IPS DF 6.9 (cell line): ENCODE results near the gene GRIA4.

Experiments
- DNase-seq: peaks from one replicate; pipeline ENCODE4 v3.0.0-alpha.2; 2013; ENCODE audit warnings: low read depth, low spot score
- H3K27ac ChIP-seq: one replicate; pipeline ENCODE4 v1.5.1; 2013; ENCODE audit warnings: low read length, control low read depth
- H3K27me3 ChIP-seq: 2 replicates; pipeline ENCODE4 v1.6.1; 2013; ENCODE audit warnings: mild to moderate bottlenecking, low read length; ENCODE audit not compliant: control insufficient read depth, insufficient read depth
- H3K36me3 ChIP-seq: 2 replicates; pipeline ENCODE4 v1.6.1; 2013; ENCODE audit warnings: low read length; ENCODE audit not compliant: control insufficient read depth, insufficient read depth
- H3K4me1 ChIP-seq: 2 replicates; pipeline ENCODE4 v1.6.1; 2013; ENCODE audit warnings: low read length; ENCODE audit not compliant: control insufficient read depth, insufficient read depth
- H3K4me3 ChIP-seq: 2 replicates; pipeline ENCODE4 v1.5.1; 2013; ENCODE audit warnings: mild to moderate bottlenecking, low read length
- H3K9me3 ChIP-seq: 2 replicates; pipeline ENCODE4 v1.6.1; 2013; ENCODE audit warnings: low read length, inconsistent platforms; ENCODE audit not compliant: control insufficient read depth, insufficient read depth
- WGBS: extraction: QIAGEN DNeasy Blood & Tissue Kit; methylation state at CpG from one replicate; pipeline ENCODE4 v1.1.7; 2013; ENCODE audit warnings: mixed read lengths, missing lambda C conversion rate; ENCODE audit not compliant: insufficient read length, insufficient coverage; 5-methylcytosine and 5-hydroxymethylcytosine counted together

The GRIA4 gene

DNA sequence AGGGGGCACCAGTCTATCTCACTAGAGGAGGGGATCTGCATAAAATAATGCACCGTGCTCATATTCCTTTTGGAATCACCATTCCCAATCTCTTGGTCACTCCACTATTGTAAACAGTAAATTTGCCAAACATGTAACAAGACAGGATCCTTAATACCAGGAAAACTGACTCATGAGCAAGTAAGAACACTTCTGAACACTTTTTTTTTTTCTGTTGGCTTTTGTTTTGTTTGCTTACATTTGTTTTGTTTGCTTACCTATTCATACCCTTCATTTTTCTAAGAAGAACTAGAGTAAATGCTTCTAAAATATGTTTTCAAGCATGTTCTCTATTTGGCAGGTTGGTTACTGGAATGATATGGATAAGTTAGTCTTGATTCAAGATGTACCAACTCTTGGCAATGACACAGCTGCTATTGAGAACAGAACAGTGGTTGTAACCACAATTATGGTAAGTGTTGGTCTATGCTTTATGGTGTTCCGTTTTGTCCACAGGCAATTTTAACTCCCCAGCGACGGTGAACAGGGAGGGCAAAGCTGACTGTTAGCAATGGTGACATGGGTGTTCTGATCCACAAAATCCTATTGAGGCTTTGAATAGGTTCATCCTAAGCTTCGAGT lies 300.3 kb downstream of the GRIA4 start:
- H3K9me3 ChIP-seq = no peaks in the 10 kb centered on the region
- no peaks in the 10 kb centered on the region for H3K4me1 ChIP-seq
- H3K27ac ChIP-seq = no peak overlapping the region
- DNase-seq = no peak
- no peaks in the 10 kb centered on the region for H3K36me3 ChIP-seq
- H3K27me3 ChIP-seq = no peaks in the 10 kb centered on the region
- no CpG with 5 or more reads among the region's 5 CpGs for WGBS
- no peak overlapping the region for H3K4me3 ChIP-seq

DNA sequence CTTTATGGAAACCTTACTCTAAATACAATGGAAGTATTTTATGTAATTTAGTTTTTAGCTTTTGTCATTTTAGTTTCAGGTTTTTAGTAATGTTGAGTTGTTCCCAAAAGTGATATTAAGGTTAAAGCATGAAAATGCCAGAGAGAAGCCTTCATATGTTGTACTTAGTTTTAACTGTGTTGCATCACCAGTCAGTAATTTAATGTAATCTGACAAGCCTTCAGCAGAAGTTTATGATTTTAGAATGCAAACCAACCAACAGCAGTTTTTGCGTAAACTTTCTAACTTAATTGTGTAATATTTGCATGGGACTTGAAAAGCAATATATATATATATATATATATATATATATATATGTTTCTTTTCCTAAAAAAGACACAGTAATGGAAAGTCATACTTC lies 301.6 kb downstream of the GRIA4 start:
- no peak for DNase-seq
- no peak overlapping the region for H3K4me3 ChIP-seq
- no CpG with 5 or more reads among the region's 1 CpG for WGBS
- H3K36me3 ChIP-seq = no peaks in the 10 kb centered on the region
- no peaks in the 10 kb centered on the region for H3K27me3 ChIP-seq
- H3K4me1 ChIP-seq = no peaks in the 10 kb centered on the region
- no peaks in the 10 kb centered on the region for H3K9me3 ChIP-seq
- H3K27ac ChIP-seq = no peak overlapping the region

DNA sequence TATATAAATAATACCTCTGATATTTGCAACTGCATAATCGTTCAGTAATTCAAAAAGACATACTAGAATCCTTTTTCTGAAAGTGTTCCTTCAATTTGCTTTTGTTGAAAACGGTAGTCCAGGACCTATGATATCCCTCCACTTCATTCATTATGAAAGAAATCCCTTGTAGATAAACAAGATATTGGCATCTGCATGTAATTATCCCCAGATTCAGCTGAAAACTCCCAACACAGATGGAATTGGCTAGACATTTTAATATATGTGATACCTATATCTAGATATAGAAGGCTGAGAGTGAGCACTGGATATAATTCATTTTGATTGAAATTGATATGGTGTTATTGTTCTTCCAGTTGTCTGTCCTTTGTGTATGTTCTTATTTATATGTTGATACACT lies 302.8 kb downstream of the GRIA4 start:
- H3K27me3 ChIP-seq = no peaks in the 10 kb centered on the region
- no peak overlapping the region for H3K27ac ChIP-seq
- no peaks in the 10 kb centered on the region for H3K9me3 ChIP-seq
- WGBS = no CpG with 5 or more reads among the region's 2 CpGs
- H3K4me1 ChIP-seq = no peaks in the 10 kb centered on the region
- no peaks in the 10 kb centered on the region for H3K36me3 ChIP-seq
- no peak overlapping the region for H3K4me3 ChIP-seq
- no peak for DNase-seq

DNA sequence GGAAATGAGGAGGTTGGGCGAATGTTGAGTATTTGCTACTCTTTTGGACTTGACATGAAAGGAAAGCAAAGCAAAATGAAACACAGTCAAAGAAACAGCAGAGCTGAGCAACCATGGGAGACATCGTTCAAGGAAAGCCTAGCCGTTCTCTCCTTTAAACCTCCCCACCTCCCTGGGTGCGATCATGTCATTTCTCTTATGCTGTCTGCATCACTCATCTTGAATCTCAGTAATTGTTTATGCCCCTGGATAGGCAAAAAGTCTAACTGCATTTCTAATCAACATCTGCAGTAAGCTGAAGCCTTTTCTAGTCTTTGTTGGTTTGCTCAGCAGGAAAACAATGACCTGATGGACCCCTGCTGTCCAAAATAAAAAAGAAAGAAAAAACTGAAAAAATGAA lies 305.1 kb downstream of the GRIA4 start:
- Histone ChIP-seq H3K27me3 (no peaks in the 10 kb centered on the region), H3K4me3 (no peak overlapping the region), H3K36me3 (no peaks in the 10 kb centered on the region), H3K4me1 (no peaks in the 10 kb centered on the region), H3K9me3 (no peaks in the 10 kb centered on the region), H3K27ac (no peak overlapping the region)
- WGBS = no CpG with 5 or more reads among the region's 4 CpGs
- no peak for DNase-seq

DNA sequence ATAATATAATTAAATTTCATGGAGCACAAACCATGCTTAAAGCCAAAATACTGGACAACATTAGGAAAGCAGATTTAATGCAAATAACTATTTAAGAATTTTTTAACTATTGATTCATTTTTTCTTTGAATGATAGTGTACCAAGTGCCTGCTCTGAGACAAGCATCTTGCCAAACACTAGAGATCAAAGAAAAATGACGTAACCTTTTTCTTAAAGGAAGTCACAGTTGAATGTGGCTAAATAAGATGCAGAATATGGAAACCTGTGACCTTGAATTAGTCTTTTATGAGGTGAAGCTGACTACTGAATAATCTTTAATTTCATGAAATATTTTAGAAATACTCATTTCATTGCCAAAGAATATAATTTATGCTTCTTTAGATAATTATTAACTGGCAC lies 308.2 kb downstream of the GRIA4 start:
- no peak for DNase-seq
- Histone ChIP-seq H3K27ac (no peak overlapping the region), H3K36me3 (no peaks in the 10 kb centered on the region; the same call in 1 of the 2 replicates), H3K4me3 (no peak overlapping the region), H3K9me3 (no peaks in the 10 kb centered on the region), H3K4me1 (no peaks in the 10 kb centered on the region), H3K27me3 (no peaks in the 10 kb centered on the region)
- no CpG with 5 or more reads among the region's 1 CpG for WGBS

DNA sequence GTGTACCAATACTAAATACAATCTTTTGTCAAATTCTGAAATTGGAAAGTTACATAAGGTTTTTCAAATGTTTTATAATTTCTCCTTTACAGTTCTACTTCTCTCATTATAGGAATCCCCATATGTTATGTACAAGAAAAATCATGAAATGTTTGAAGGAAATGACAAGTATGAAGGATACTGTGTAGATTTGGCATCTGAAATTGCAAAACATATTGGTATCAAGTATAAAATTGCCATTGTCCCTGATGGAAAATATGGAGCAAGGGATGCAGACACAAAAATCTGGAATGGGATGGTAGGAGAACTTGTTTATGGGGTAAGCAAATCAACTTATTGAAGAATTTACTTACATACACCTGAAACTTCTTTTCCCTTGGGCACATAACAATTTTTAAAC lies 308.7 kb downstream of the GRIA4 start:
- H3K36me3 ChIP-seq = no peaks in the 10 kb centered on the region; the same call in 1 of the 2 replicates
- H3K9me3 ChIP-seq = no peaks in the 10 kb centered on the region
- no peaks in the 10 kb centered on the region for H3K27me3 ChIP-seq
- H3K4me3 ChIP-seq = no peak overlapping the region
- no peaks in the 10 kb centered on the region for H3K4me1 ChIP-seq
- no peak overlapping the region for H3K27ac ChIP-seq
- DNase-seq = no peak

DNA sequence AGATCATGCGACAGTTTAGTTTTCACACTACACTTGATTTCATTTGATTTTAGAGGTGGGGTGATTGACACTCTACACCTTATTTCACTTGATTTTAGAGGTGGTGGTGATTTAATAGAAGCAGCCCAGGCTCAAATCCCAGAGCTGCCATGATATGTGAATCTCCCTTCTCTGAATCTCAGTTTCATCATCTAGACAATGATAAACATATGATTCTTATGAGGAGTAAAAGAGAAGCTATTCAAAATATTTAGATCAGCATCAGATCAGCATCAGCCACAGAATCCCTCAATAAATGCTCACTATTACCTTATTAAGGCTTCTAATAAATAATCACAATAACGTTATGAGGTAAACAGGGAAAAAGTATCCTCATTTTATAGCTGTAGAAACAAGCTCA lies 313.4 kb downstream of the GRIA4 start:
- Histone ChIP-seq H3K9me3 (no peaks in the 10 kb centered on the region), H3K27me3 (no peaks in the 10 kb centered on the region), H3K4me3 (no peak overlapping the region), H3K4me1 (no peaks in the 10 kb centered on the region), H3K36me3 (no peaks in the 10 kb centered on the region; the same call in 1 of the 2 replicates), H3K27ac (no peak overlapping the region)
- no CpG with 5 or more reads among the region's 2 CpGs for WGBS
- DNase-seq = no peak

DNA sequence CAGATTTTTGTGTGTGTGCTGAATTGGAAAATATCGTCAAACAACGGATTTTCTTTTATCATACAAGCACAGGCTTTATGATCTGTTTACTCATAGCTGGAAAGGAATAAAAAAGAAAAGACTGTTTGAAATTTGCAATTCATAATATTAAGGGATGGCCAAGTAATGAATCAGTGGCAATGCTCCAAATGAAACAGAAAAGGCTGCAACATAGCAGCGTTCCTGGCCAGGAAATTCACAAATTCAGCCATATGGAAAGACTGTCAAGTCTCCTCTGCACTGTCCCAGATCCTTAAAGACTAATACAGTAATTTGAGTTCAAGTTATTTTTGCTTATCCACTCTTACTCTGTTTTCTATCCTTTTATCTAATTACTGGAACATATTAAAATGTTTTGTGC lies 313.9 kb downstream of the GRIA4 start:
- WGBS = no CpG with 5 or more reads among the region's 3 CpGs

DNA sequence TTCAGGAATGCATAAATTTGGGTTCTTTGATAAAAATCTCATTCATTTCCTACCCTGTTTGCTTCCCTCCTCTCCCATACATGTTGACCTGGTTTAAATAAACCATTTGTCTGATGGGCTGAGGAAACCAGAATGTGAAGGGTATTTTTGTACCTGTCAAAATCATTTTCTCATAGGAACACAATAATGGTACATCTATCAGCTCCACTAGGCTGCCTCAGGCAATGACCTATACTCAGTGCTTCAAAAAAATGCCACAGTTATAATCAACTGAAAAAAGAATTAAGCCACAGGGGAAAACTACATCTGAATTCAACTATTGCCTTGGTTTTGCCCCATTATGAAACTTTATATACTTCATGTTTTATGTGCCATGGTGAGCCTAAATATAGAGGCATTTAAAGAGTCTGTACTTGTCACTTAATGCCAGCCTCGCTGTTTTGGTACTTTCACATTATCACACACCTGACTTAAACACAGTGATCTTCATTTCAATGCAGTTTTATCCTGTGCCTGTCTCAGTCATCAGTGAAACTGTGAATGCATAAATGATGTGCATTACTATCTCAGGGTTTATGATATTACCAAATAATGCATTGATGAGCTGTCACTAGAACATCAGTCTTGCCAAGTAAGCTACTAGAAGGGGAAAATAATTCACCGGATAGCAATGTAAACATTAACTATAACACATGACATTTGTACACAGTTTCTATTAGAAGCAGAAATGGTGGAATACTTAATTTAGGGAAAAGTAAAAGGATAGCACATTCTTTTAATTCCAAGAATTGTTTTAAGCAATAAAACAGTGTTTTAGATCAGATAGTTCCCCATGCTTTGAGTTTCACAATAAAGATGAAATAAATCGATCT lies 319.4 kb downstream of the GRIA4 start:
- 100% methylated on average over 1 of the region's 3 CpGs for WGBS
- Histone ChIP-seq H3K4me1 (no peaks in the 10 kb centered on the region), H3K27me3 (no peaks in the 10 kb centered on the region), H3K4me3 (no peak overlapping the region), H3K9me3 (no peaks in the 10 kb centered on the region), H3K27ac (no peak overlapping the region), H3K36me3 (no peaks in the 10 kb centered on the region)
- no peak for DNase-seq

More for the DNA sequence above, 313.9 kb downstream of the GRIA4 start:
- no peaks in the 10 kb centered on the region for H3K4me1 ChIP-seq
- no peak overlapping the region for H3K4me3 ChIP-seq
- no peaks in the 10 kb centered on the region for H3K27me3 ChIP-seq
- H3K27ac ChIP-seq = no peak overlapping the region
- no peak for DNase-seq
- H3K36me3 ChIP-seq = no peaks in the 10 kb centered on the region; the same call in 1 of the 2 replicates
- H3K9me3 ChIP-seq = no peaks in the 10 kb centered on the region

DNA sequence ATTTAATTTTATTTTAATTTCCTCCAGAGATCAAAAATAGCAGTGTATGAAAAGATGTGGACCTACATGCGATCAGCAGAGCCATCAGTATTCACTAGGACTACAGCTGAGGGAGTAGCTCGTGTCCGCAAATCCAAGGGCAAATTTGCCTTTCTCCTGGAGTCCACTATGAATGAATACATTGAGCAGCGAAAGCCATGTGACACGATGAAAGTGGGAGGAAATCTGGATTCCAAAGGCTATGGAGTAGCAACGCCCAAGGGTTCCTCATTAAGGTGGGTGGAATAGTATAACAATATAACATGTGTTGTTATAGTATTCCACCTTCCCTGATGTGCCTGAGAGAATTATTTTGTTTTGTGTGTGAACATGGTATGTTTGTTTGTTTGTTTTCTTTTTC lies 323.8 kb downstream of the GRIA4 start:
- Histone ChIP-seq H3K27ac (no peak overlapping the region), H3K4me3 (no peak overlapping the region), H3K36me3 (no peaks in the 10 kb centered on the region), H3K4me1 (no peaks in the 10 kb centered on the region), H3K27me3 (no peaks in the 10 kb centered on the region), H3K9me3 (no peaks in the 10 kb centered on the region)
- no peak for DNase-seq
- WGBS = no CpG with 5 or more reads among the region's 6 CpGs
